PC-9 (cell line): ENCODE data around the gene POU6F2.

Experiments
- CTCF ChIP-seq: fragments of 200-600 bp; sonication (generic); conservative IDR thresholded peaks from 2 replicates; pipeline ENCODE4 v1.6.1; 2017; ENCODE audit warnings: mixed run types, antibody characterized with exemption, mild to moderate bottlenecking, moderate library complexity
- EZH2 ChIP-seq: fragments of 200-600 bp; sonication (generic); IDR thresholded peaks from 2 replicates; pipeline ENCODE4 v1.8.0; 2017; ENCODE audit warnings: antibody characterized with exemption, low read depth

- TF ChIP-seq CTCF: no peak
- TF ChIP-seq EZH2: no peak
Observed at GRCh38 chr7:38964921-38965320, 12.8 kb upstream of the POU6F2 start.
